Measurements from ENCODE around the gene ABCA2.

ABCA2 gene

GRCh38 chr9:136995772-136996311, 32.2 kb downstream of the ABCA2 start:
- H2AFZ ChIP-seq (ENCODE audit: low read depth): no peak overlapping the region
- H3K9ac ChIP-seq: no peak overlapping the region
- TF ChIP-seq CTCF (conservative IDR thresholded peaks at IDR 0.05; ENCODE audit: low read depth, low read length): no peak
- peaks cover 29% of the 10 kb centered on the region for H3K4me1 ChIP-seq (ENCODE audit: low read depth, poor library complexity, severe bottlenecking)
- no peak overlapping the region for H3K4me3 ChIP-seq (IDR thresholded peaks at IDR 0.05; ENCODE audit: insufficient read depth, low read depth, low read length)
- no peak overlapping the region for H3K27ac ChIP-seq
- H3K79me2 ChIP-seq (ENCODE audit: insufficient read depth, low read depth): no peaks in the 10 kb centered on the region
- no peak overlapping the region for H3K4me2 ChIP-seq
- H4K20me1 ChIP-seq (ENCODE audit: insufficient read depth): no peaks in the 10 kb centered on the region
- H3K27me3 ChIP-seq (ENCODE audit: insufficient read depth, low read depth): peaks cover 32% of the 10 kb centered on the region
- H3K36me3 ChIP-seq (ENCODE audit: insufficient read depth): no peaks in the 10 kb centered on the region

GRCh38 chr9:136995362-136995761, 32.7 kb downstream of the ABCA2 start:
- Histone ChIP-seq H3K79me2 (ENCODE audit: insufficient read depth, low read depth) (no peaks in the 10 kb centered on the region), H4K20me1 (ENCODE audit: insufficient read depth) (no peaks in the 10 kb centered on the region), H3K4me3 (IDR thresholded peaks at IDR 0.05; ENCODE audit: insufficient read depth, low read depth, low read length) (no peak overlapping the region), H3K9ac (no peak overlapping the region), H3K27me3 (ENCODE audit: insufficient read depth, low read depth) (peaks cover 37% of the 10 kb centered on the region), H3K27ac (no peak overlapping the region), H3K4me1 (ENCODE audit: low read depth, poor library complexity, severe bottlenecking) (peaks cover 24% of the 10 kb centered on the region), H3K36me3 (ENCODE audit: insufficient read depth) (no peaks in the 10 kb centered on the region), H2AFZ (ENCODE audit: low read depth) (no peak overlapping the region), H3K4me2 (no peak overlapping the region)
- TF ChIP-seq CTCF (conservative IDR thresholded peaks at IDR 0.05; ENCODE audit: low read depth, low read length): no peak

- H3K9ac ChIP-seq: no peak overlapping the region
- H3K27ac ChIP-seq: no peak overlapping the region
- no peak overlapping the region for H2AFZ ChIP-seq (ENCODE audit: low read depth)
- H3K79me2 ChIP-seq (ENCODE audit: insufficient read depth, low read depth): no peaks in the 10 kb centered on the region
- no peak for TF ChIP-seq CTCF (conservative IDR thresholded peaks at IDR 0.05; ENCODE audit: low read depth, low read length)
- peaks cover 42% of the 10 kb centered on the region for H3K27me3 ChIP-seq (ENCODE audit: insufficient read depth, low read depth)
- no peak overlapping the region for H3K4me2 ChIP-seq
- no peaks in the 10 kb centered on the region for H3K36me3 ChIP-seq (ENCODE audit: insufficient read depth)
- H3K4me1 ChIP-seq (ENCODE audit: low read depth, poor library complexity, severe bottlenecking): peaks cover 19% of the 10 kb centered on the region
- H3K4me3 ChIP-seq (IDR thresholded peaks at IDR 0.05; ENCODE audit: insufficient read depth, low read depth, low read length): no peak overlapping the region
- H4K20me1 ChIP-seq (ENCODE audit: insufficient read depth): no peaks in the 10 kb centered on the region
Observed at GRCh38 chr9:136994888-136995230, 33.2 kb downstream of the ABCA2 start.

- peaks cover 13% of the 10 kb centered on the region for H3K4me1 ChIP-seq (ENCODE audit: low read depth, poor library complexity, severe bottlenecking)
- TF ChIP-seq CTCF (conservative IDR thresholded peaks at IDR 0.05; ENCODE audit: low read depth, low read length): no peak
- no peak overlapping the region for H3K4me2 ChIP-seq
- no peaks in the 10 kb centered on the region for H3K36me3 ChIP-seq (ENCODE audit: insufficient read depth)
- H3K79me2 ChIP-seq (ENCODE audit: insufficient read depth, low read depth): no peaks in the 10 kb centered on the region
- no peak overlapping the region for H3K27ac ChIP-seq
- H3K27me3 ChIP-seq (ENCODE audit: insufficient read depth, low read depth): peaks cover 46% of the 10 kb centered on the region
- H4K20me1 ChIP-seq (ENCODE audit: insufficient read depth): no peaks in the 10 kb centered on the region
- H3K4me3 ChIP-seq (IDR thresholded peaks at IDR 0.05; ENCODE audit: insufficient read depth, low read depth, low read length): no peak overlapping the region
- H2AFZ ChIP-seq (ENCODE audit: low read depth): no peak overlapping the region
- no peak overlapping the region for H3K9ac ChIP-seq
Observed at GRCh38 chr9:136994180-136994887, 33.7 kb downstream of the ABCA2 start.

Measured in KMS-11 (cell line).